GM12875 (cell line): ENCODE results near the gene TSSC4.

Experiments
- H3K4me3 ChIP-seq: one replicate; pipeline ENCODE4 v1.5.1; 2011; ENCODE audit warnings: low read depth, low read length, control low read depth
- TF ChIP-seq, protein P1 (sequence below): IDR thresholded peaks from 2 replicates; pipeline ENCODE4 v1.5.1; 2011; ENCODE audit warnings: low read depth, mild to moderate bottlenecking, control low read depth, inconsistent platforms, low read length, moderate library complexity, borderline replicate concordance; ENCODE audit not compliant: insufficient read depth

TSSC4 gene

DNA sequence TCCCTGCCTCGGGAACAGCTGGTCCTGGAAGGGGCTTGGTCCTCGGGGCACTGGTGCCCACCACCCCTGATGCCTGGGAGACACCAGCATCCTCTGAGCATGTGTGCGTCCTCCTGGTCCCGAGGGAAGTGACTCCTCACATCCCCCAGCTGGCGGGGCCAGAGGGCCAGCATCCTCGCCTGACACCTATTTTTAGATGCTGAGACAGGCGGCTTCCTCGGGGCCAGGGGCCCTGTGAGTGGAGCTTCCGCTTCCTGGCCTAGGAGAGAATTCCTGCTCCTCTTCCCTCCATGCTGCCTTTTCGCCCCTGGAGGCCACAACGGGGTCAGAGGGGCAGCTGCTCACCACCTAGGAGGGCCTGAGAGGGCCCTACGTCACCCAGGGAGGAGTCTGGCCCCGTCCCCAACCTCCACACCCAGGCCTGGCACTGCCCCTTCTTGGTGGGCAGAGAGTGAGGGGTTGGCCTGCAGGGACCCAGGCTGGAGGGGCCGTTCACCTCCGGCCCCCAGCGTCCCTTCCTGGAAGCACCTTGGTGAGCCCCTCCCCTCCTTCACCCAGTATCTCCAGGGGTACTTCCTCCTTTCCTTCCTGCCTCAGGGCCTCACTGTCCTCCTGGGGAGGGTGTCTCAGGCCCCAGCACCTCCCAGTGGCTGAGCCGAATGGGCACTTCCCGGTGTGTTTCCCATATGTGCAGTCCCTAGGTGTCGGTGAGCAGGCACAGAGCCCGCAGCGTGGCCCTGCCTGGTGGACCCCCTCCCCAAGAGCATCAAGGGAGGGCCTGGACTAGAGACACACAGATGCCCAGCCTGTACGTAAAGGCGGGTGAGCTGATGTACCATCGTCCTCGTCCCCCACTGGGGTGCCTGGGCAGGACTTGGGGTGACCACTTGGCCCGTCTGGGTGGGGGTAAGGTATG, 17.4 kb upstream of the TSSC4 start:
- TF ChIP-seq, protein P1, sequence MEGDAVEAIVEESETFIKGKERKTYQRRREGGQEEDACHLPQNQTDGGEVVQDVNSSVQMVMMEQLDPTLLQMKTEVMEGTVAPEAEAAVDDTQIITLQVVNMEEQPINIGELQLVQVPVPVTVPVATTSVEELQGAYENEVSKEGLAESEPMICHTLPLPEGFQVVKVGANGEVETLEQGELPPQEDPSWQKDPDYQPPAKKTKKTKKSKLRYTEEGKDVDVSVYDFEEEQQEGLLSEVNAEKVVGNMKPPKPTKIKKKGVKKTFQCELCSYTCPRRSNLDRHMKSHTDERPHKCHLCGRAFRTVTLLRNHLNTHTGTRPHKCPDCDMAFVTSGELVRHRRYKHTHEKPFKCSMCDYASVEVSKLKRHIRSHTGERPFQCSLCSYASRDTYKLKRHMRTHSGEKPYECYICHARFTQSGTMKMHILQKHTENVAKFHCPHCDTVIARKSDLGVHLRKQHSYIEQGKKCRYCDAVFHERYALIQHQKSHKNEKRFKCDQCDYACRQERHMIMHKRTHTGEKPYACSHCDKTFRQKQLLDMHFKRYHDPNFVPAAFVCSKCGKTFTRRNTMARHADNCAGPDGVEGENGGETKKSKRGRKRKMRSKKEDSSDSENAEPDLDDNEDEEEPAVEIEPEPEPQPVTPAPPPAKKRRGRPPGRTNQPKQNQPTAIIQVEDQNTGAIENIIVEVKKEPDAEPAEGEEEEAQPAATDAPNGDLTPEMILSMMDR, result no peak
- H3K4me3 ChIP-seq, result peak overlapping the region; percentile 26

DNA sequence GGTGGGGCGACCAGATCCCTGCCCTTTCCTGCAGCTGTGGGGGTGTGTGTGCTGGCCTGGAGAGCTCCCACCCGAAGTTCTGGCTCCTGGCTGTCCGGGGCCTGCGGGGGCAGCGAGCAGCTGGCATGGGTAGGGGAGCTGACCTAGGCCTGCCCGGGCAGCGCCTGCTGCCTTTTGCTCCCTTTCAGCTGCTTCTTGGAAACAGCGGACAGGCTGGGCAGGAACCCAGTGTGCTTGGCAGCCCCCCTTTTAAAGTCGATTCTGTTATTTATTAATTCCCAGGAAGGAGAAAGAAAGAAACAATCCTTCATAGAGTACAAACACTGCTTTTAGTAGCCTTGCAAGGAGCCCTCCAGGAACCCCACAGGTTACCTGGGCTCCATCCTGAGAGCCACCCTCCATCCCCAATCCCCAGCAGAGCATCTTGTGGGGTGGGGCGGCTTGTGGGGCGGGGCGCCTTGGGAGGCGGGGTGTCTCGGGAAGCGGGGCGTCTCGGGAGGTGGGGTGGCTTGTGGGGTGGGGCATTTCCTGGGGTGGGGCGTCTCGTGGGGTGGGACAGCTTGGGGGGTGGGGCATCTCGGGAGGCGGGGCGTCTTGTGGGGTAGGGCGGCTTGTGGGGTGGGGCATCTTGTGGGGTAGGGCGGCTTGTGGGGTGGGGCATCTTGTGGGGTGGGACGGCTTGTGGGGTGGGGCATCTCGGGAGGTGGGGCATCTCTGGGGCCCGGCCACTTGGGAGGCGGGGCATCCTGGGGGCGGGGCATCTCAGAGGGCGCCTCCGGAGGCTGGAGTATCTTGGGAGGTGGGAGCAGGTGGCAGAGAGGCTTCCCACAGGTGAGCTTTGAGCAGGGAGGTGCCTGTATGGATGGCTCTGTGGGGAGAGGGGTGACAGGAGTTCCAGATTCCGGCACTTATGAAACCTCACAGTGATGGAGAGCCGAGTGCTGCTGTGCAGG, 16.4 kb upstream of the TSSC4 start:
- TF ChIP-seq, protein P1, result no peak
- peak overlapping the region; percentile 49 for H3K4me3 ChIP-seq

DNA sequence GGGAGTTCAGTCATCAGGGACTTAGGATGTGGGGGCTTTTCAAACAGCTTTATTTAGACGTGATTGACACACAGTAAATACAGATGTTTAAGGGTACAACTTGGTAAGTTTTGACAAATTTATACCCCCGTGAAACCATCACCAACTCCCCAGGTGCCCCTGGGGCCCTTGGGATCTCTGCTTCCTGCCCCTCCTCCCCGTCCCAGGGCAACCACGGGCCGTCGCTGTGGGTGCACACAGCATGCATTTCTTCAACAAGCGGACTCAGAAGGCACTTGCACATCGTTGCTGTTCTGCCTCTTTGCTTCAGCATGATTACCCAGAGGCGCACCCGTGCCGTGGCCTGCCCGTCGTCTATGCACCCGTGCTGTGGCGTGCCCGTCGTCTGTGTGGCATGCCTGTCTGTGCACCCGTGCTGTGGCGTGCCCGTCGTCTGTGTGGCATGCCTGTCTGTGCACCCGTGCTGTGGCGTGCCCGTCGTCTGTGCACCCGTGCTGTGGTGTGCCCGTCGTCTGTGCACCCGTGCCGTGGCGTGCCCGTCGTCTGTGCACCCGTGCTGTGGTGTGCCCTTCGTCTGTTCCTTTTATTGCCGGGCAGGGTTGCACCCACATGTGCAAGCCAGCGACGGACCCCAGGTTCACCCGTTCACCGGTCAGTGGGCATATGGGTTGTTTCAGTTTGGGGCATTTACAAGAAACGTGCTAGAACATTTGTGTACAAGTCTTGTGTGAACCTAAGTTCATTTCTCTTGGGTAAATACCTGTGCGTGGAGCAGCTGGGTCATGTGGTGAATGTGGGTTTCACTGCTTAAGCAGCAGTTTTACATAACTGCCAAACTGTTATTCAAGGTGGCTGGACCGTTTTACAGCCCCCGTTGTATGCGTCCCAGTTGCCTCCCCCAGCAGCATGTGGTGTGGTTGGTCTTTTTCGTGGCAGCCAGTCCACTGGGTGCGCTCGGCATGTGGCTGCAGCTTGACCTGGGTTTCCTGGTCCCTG, 15.1 kb upstream of the TSSC4 start:
- peak overlapping the region; percentile 49 for H3K4me3 ChIP-seq
- TF ChIP-seq, protein P1, result no peak

DNA sequence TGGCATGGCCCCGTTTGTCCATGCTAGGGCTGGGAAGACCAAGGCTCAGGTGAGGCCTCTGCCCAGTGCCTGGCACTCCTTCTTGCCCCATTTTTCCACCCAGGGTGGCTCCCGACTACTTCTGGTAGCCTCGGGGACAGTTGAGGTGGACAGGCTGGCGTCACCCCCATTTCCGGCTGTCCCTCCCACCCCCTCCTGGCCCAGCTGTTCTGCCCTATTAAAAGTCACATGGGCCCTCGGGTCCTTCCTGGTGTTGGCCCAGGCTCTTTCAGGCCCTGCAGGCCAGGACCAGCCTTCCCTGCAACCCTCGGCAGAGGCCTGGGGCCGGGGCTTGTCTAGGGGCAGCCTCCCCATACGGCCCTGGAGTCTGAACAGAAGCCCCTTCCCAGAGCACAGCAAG, 14.0 kb upstream of the TSSC4 start:
- H3K4me3 ChIP-seq, result peak overlapping the region; percentile 39
- TF ChIP-seq, protein P1, result no peak

DNA sequence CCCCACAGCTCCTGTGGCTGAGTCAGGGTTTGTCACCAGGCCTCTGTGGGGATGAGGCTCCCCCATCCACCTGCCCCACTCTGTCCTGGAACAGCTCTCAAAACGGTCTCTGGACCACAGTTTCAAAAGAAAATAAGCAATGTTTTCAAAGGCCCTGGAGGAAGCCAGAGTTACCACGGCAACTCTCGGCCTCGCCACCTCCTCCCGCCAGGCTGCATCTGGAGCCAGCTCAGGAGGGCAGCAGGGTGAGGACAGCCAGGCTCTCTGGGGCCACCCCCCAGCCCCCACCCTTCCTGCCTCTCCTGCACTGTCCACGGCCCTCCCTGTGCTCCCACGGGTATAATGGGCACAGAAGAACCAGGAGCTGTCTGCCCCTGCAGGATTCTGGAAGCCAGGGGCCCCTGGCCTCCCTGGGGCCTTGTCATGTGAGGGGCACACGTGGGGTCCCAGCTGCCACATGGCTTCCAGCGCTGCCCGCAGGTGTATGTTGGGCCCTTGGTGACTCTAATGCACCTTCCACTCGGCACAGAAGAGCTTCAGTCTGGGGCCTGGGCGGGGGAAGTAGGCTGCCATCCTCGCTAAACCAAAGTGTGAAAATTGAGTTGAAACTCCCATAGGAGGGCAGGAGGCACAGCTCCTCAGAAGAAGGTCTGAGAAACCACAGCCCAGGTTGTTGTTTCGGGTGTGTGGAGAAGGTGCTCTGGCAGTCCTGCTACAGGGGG, 13.1 kb upstream of the TSSC4 start:
- TF ChIP-seq, protein P1, result no peak
- peak overlapping the region; percentile 39 for H3K4me3 ChIP-seq
